ENCODE measurements around the gene CFD.
"Not testable (repeated sequence)": the region's sequence is repeated elsewhere in the genome, so short reads cannot be mapped to it uniquely, and the experiment has no call there.

CFD gene

GRCh38 chr19:888581-889385 is 29.3 kb downstream of the CFD start:
- DNase-seq (ENCODE audit: low spot score), result no peak

GRCh38 chr19:889662-890295 is 30.3 kb downstream of the CFD start:
- DNase-seq (ENCODE audit: low spot score), result no peak

GRCh38 chr19:890831-891230 is 31.4 kb downstream of the CFD start:
- no peak for DNase-seq (ENCODE audit: low spot score)

- not testable (repeated sequence) for DNase-seq (ENCODE audit: low spot score)
Measured at GRCh38 chr19:891421-892200, 32.1 kb downstream of the CFD start.

- peak; percentile 81 for DNase-seq (ENCODE audit: low spot score)
Measured at GRCh38 chr19:892243-892893, 32.9 kb downstream of the CFD start.

GRCh38 chr19:892894-893689 is 33.6 kb downstream of the CFD start, which contains the start of the genes MED16 and RNU6-9:
TSS of gene MED16 (minus strand) at chr19:893187. CDS start at chr19:891131, 2,056 bp downstream.
TSS of gene RNU6-9 (plus strand) at chr19:893484.
- peak; percentile 92 for DNase-seq (ENCODE audit: low spot score)

- no peak for DNase-seq (ENCODE audit: low spot score)
Measured at GRCh38 chr19:896434-896833, 37.0 kb downstream of the CFD start.

- DNase-seq (ENCODE audit: low spot score), result no peak
Measured at GRCh38 chr19:896999-897398, 37.5 kb downstream of the CFD start.

DNA sequence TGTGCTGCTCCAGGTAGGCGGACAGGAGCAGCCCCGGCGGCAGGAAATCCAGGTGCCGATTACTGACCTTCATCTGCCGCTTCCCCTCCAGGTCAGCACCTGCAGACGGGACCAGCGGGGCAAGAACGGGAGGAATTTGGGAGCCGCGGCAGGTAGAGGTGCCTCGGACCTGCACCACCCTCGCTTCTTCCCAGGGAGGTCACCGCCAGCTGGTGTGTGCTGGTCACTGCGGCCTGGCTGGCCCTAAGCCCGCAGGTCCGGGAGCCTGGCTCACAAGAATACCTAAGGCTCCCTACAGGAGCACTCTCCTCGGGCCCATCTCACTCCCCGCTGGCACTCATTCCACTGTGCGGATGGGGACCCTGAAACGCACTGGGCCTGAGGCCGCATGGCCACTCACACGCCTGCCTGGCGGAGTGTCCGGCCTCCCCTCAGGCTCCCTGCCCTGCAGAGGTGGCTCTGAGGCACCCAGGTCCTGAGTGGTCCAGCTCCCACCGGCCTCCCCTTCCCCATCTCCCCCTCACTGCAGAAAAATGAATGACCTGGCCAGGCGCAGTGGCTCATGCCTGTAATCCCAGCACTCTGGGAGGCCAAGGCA is 38.1 kb downstream of the CFD start:
- no peak for DNase-seq (ENCODE audit: low spot score)

GRCh38 chr19:898663-899062 is 39.2 kb downstream of the CFD start:
- DNase-seq (ENCODE audit: low spot score), result no peak

- no peak for DNase-seq (ENCODE audit: low spot score)
Measured at GRCh38 chr19:899336-900042, 40.0 kb downstream of the CFD start.

DNA sequence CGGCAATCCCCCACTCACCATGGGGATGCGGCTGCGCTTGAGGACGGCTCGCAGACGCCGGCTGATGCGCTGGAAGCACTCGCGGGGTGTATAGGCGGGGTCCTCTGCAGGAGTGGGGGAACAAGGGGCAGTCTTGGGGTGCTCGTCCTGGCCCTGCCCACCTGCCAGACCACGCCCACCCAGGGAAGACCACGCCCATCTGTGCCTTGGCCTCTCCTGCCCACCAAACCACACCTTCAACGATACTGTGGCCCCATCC is 40.5 kb downstream of the CFD start:
- DNase-seq (ENCODE audit: low spot score), result no peak

DNA sequence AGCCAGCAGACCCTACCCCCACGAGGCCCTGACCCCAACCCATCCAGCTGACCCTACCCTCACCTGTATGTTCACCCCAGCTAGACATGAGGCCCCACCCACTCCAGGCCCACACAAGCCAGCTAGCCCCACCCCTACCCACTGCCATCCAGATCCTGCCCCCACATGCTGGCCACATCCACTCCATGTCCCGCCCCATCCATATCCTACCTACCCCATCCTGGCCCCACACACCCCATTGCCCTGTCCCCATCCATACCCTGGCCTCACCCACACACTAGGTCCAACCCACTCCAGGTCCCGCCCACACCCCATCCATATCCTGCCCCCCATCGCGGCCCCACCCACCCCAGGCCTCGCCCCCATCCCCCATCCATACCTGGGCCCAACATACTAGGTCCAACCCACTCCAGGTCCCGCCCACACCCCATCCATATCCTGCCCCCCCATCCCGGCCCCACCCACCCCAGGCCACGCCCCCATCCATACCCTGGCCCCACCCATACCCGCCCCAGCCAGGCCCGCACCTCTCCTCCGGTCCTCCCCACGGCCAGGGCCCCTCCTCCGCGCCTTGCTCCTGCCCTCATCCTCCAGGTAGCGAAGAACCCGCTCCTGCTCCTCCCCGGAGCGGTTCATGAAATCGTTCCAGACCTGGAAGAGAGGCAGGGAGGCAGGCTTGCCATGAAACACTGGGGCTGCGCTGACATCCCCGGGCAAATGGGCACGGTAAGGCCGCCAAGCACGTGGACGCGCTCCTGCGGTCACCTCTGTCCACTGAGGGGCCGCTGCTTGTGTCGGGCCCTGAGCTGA is 41.0 kb downstream of the CFD start:
- no peak for DNase-seq (ENCODE audit: low spot score)

- DNase-seq (ENCODE audit: low spot score), result no peak
Measured at GRCh38 chr19:901216-902092, 42.0 kb downstream of the CFD start.

GRCh38 chr19:902093-902370 is 42.6 kb downstream of the CFD start:
- no peak for DNase-seq (ENCODE audit: low spot score)

DNA sequence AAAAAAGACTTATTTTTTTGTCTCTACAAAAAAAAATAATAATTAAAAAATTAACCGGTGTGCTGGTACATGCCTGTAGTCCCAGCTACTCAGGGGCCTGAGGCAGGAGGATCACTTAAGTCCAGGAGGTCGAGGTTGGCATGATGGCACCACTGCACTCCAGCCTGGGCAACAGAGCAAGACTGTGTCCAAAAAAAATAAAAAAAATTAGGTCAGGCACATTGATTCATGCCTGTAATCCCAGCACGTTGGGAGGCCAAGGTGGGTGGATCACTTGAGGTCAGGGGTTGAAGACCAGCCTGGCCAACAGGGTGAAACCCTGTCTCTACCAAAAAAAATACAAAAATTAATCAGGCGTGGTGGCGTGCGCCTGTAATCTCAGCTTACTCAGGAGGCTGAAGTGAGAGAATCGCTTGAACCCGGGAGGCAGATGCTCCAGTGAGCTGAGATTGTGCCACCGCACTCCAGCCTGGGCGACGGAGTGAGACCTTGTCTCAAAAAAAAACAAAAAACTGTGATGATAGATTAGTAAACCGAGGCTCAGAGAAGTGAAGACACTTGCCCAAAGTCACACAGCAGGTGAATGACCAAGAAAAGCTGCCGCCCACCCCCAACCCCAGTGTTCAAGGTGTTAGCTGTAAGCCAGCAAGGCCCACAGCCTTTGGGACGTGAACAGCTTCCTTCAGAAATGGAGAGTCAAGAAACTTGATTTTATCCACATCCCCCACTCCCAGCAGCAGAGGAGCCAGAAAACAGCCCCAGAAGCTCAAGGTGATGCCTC is 43.2 kb downstream of the CFD start:
- DNase-seq (ENCODE audit: low spot score), result no peak

DNA sequence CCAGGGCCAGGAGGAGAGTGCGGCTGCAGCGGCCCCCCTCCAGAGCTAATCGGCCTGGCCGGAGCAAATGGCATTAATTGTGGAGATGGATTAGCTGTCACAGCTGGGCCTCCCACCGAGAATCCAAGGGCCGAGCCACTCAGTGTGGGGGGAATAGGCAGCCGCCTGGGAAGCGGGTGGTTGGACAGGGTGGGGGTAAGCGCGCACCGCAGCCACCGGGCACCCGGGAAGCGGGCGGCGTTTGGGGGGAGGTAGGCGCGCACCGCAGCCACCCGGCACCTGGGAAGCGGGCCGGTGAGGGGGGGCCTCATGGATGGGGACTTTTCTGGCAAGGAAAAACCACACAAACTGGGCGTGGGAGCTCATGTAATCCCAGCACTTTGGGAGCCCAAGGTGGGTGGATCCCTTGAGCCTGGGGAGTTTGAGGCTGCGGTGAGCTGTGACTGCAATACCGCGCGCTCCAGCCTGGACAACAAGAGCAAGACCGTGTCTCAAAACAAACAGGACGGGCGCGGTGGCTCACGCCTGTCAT is 43.9 kb downstream of the CFD start:
- DNase-seq (ENCODE audit: low spot score), result no peak

GRCh38 chr19:904545-904944 is 45.1 kb downstream of the CFD start:
- DNase-seq (ENCODE audit: low spot score), result no peak

Data from left forelimb (tissue), 1 donor.